Measurements from ENCODE around the gene TNIP3.

TNIP3 gene

DNA sequence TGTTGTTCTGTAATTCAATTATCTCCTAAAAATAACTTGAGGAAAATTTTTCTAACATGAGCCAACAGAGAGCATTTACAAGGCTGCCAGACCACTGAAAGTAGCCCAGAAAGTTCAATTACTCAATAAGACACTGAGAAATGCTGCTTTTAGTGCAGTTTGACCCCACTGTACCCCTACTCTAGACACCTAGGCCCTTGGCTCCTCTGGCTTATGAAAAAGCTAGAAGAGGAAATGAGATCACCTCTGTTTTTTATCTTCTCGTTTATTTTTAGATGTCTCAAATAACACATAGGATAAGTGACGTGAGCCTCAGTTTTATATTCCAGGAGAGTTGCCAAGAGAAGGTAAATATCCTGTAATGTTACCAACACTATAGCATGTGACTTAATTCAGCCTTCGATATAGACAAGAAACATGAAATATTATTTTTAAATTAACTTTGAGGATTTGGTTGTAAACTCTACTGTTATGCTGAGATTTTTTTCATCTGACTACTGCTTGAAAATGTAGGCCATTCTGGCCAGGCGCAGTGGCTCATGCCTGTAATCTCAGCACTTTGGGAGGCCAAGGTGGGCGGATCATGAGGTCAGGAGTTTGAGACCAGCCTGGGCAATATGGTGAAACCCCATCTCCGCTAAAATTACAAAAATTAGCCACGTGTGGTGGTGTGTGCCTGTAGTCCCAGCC is 24.4 kb downstream of the TNIP3 start:
- FAIRE-seq, result no peak
- TF ChIP-seq POLR2A (IDR thresholded peaks at IDR 0.05; ENCODE audit: low read depth, low read length), result no peak
- no peak for DNase-seq (ENCODE audit: insufficient read length, low spot score)

DNA sequence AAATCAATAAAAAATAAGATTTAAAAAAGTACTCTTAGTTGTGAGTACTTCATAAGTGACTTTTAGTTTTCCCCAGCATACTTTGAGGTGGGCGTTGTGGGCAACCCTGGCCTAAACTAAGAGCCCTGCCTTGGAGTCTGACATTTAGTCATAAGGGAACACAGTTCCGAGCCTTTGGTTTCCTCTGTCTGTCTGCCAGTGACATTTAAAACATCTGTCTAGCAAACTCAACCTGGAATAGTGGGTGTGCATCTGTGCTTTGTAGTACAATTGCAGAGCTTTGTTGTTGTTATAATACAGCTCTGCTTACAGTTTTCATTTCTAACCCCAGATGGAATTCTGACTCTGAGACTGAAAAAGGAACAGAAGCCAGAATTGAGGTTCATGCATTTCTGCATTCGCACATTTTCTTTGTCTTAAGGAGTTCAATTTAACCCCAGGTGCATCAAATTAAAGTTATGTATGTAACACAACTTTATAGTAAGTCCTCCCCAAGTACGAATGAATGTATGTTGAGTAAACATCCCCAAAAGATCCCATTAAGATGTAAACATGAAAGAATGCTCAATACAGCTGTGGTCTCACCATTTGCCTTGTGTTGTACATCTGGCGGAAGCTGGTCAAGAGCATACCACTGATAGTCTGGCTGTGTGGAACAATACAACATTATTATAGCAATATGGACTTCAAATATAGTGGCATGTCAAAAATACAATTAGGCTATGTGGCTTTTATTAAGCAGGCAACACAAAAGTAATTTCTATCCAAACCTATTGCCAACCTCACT is 25.9 kb downstream of the TNIP3 start:
- no peak for TF ChIP-seq POLR2A (IDR thresholded peaks at IDR 0.05; ENCODE audit: low read depth, low read length)
- FAIRE-seq (no peak), DNase-seq (ENCODE audit: insufficient read length, low spot score) (no peak)

DNA sequence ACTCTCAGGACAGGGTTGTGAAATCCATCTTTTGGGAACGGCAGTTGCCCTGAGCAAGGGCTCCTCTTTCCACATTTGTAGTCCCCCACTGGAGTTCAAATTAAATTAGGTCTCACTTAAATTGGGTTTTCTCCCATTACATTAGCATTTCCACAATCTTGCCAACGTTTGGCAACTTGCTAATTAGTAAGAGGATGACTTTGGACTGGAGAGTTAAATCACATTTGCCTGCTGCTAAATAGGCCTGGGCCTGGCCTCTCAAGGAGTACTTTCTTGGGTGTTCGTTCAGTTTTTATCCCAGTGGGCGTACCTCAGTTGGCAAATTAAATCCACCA is 33.8 kb downstream of the TNIP3 start:
- no peak for TF ChIP-seq POLR2A (IDR thresholded peaks at IDR 0.05; ENCODE audit: low read depth, low read length)
- DNase-seq (ENCODE audit: insufficient read length, low spot score) (no peak), FAIRE-seq (no peak)

DNA sequence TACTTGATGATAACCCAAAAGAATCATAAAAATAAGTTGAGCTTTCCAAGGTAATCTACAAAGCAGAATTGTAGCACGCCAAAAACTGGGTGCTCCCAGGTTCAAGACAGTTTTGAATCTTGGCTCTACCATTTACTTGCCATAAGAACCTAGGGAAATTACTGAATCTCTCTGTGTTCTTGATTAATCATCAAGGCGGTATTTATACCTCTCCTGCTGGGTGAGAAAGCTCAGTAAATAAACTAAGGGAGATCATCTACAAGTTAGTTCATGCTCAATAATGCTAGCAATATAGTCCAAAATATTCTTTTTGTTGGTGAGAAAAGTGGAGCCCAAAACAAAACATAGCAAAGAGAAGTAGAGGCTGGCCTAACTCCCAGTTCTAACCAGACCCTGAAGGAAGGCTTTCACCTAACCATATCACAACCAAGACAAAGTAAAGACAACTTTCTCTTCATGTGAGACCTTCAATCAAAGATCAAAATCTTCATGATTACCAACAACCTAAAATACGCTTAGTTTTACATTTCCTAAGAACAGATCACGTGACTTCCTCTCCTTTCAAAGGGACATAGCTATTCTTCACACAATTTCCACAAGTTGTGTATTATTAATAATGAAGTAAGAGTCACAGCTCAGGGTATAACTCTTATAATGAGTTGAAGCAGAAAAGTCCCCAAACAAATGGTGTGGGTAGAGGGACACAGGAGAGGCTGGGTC is 34.4 kb downstream of the TNIP3 start:
- DNase-seq (ENCODE audit: insufficient read length, low spot score), result no peak
- no peak for TF ChIP-seq POLR2A (IDR thresholded peaks at IDR 0.05; ENCODE audit: low read depth, low read length)
- no peak for FAIRE-seq

DNA sequence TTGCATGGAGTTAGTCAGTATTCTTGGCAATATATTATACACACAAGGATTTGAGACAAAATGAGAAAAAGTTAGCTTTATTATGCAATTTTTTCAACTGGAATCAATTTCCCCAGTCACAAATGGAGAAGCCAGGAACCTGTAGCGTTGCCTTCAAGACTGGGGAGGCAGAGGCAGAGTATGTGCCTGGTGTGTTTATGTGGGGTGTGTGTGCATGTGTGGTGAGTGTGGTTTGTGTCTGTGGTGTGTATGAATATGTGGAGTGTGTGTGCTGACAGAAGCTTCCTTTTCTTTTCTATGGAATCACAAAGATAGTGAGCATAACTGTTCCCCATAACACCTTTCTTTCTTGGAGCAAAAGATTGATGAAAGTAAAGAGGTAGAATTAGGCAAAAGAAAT is 37.0 kb downstream of the TNIP3 start:
- DNase-seq (ENCODE audit: insufficient read length, low spot score) (no peak), FAIRE-seq (no peak)
- TF ChIP-seq POLR2A (IDR thresholded peaks at IDR 0.05; ENCODE audit: low read depth, low read length), result no peak

DNA sequence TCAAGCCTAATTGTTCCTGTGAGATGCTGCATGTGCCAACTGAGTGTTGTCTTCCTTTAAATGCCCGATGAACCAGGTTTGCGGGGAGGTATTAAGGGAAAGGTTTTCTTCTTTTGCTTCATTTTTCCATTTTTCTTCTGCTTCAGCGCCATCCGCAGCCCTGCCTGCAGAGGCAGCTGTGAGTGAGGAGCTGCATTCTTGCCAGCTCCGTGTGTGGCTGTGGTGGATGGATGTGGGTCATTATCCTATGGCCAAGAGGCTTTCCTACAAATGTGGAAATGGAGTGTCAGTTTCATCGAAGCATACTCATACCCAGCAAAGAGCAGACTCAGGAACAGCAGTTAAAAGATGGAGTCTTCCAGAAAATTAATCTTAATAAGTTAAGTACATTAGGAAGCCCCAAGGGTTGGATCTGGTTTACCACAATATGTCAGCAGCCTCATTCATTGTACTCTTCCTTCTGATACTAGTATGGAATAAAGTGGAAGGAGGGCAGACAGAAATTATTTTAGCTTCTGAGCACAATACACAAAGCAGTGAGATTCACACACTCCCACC is 37.6 kb downstream of the TNIP3 start:
- TF ChIP-seq POLR2A (IDR thresholded peaks at IDR 0.05; ENCODE audit: low read depth, low read length), result no peak
- no peak for DNase-seq (ENCODE audit: insufficient read length, low spot score)
- no peak for FAIRE-seq

DNA sequence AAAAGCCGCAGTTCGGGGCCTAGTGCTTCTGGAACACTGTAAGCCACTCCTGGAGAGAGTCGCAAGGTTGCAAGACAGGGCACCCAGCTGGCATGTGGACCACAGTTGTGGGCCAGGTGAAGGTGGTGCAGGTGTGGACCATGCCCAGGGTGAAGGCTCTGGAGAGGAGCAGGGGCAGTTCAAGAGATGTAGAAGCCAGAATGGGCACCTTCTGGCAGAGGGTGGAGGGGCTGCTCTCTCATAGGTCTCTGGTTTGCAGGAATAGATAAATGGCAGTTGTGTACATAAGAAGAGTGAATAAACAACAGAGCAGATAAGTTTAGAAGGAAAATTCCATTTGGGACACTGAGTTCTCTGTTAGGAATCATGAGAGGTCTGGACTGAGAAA is 38.6 kb downstream of the TNIP3 start:
- no peak for DNase-seq (ENCODE audit: insufficient read length, low spot score)
- no peak for FAIRE-seq
- no peak for TF ChIP-seq POLR2A (IDR thresholded peaks at IDR 0.05; ENCODE audit: low read depth, low read length)

DNA sequence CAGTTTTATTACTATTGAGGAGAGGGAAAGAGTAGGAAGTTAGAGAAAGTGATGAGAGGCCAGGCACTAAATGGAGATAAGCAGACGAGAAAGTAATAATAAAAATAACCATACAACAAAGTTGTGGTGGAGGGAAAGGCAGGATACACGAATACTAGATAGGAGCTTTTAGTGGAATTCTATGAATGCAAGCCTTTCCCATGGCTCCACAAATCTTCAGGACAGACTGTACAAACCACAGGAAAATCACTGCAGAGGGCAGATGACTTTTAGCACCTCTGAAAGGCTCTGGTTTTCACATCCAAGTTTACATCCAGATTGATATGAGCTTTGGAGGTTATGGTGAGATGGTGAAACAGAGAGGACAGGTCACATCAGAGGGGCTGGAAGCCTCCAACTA is 41.5 kb downstream of the TNIP3 start:
- no peak for TF ChIP-seq POLR2A (IDR thresholded peaks at IDR 0.05; ENCODE audit: low read depth, low read length)
- FAIRE-seq (no peak), DNase-seq (ENCODE audit: insufficient read length, low spot score) (no peak)

DNA sequence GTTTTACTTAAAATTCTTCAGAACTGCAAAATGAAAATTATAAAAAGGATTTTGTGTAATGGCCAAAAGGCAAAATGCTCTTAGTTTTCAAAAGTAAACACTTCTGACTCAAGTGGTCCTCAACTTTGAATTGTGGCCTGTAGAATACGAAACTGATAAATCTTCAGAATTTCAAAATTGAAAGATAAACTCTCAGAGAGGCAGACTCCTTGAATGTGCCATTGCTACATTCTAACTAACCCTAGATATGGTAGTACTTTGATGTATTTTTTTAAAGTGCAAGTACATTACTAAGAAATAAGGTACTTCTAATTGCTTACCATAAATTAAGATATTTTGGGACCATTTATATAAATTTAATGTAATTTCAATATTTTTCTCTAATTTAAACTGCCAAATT is 44.4 kb downstream of the TNIP3 start:
- no peak for DNase-seq (ENCODE audit: insufficient read length, low spot score)
- no peak for FAIRE-seq
- no peak for TF ChIP-seq POLR2A (IDR thresholded peaks at IDR 0.05; ENCODE audit: low read depth, low read length)

DNA sequence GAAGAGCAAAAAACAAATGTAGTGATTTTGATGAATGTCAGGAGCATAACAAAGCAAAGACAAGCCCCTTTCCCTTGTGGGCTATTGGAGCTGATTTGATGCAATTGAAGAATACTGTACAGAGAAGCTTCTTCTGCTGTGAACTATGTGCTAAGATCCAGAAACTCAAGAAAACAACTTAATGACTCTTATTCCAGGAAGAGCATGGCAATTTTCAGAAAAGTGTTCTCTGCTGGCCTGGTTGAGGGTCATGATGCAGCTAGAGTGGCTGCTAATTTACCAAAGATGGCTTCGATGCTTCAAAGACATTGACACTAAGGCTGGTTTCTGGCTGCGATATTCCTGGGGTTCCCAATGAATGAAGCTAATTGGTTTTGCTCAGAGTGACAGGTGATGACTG is 45.8 kb downstream of the TNIP3 start:
- TF ChIP-seq POLR2A (IDR thresholded peaks at IDR 0.05; ENCODE audit: low read depth, low read length), result no peak
- FAIRE-seq (no peak), DNase-seq (ENCODE audit: insufficient read length, low spot score) (no peak)

DNA sequence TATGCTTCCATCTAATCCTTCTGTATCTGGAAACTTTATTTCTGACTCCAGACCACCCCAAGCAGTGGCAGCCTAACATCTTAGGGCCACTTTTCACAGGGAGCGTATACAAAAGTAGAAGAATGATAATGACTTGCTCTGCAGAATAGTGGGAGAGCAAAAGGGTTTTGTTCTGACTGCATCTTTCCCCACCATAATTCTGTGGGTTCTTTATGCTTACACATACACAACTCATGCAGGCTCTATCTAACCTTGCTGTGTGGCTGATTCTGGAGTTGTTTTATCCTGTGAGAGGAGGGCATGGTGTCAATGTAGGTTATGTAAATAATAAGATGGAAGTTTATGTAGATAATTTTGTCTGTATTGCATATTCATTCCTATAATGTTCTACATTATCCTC is 49.4 kb downstream of the TNIP3 start:
- no peak for TF ChIP-seq POLR2A (IDR thresholded peaks at IDR 0.05; ENCODE audit: low read depth, low read length)
- FAIRE-seq (no peak), DNase-seq (ENCODE audit: insufficient read length, low spot score) (no peak)

DNA sequence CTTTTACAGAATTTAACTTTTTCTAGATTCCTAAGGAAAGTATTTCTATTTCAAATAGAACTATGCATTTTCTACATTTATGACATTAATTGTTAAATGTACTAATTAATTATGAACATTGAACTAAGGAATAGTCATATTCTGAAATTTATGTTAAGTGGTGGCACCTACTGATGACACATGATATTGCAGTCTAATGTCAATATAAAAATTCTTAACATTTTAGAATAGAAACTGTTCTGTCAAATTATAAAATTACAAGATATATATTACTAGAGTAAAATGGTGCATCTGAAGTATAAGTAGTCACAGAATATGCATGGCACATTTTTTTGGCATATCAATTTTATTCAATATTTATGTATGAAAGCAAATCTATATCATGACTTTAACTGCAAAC is 51.6 kb downstream of the TNIP3 start:
- no peak for FAIRE-seq
- no peak for TF ChIP-seq POLR2A (IDR thresholded peaks at IDR 0.05; ENCODE audit: low read depth, low read length)

DNA sequence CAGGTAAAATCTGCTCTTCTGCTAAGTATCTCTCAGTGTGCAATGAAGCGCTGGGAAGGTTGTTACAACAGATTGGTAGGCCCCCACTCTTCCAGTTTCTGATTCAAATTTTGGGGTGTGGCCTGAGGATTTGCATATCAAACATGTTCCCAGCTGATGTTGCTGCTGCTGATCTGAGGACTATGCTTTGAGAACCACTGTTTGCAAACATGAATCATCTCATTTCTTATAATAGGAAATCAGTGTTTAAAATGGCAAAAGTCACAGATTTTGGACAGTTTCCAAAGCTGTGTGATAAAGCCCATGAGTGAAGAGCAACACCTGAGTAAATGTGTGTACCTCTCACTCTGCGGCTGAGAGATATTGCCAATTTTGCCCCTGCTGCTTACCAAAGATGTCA is 55.6 kb downstream of the TNIP3 start:
- DNase-seq (ENCODE audit: insufficient read length, low spot score), result no peak
- FAIRE-seq, result no peak

More for the DNA sequence above, 51.6 kb downstream of the TNIP3 start:
- no peak for DNase-seq (ENCODE audit: insufficient read length, low spot score)

DNA sequence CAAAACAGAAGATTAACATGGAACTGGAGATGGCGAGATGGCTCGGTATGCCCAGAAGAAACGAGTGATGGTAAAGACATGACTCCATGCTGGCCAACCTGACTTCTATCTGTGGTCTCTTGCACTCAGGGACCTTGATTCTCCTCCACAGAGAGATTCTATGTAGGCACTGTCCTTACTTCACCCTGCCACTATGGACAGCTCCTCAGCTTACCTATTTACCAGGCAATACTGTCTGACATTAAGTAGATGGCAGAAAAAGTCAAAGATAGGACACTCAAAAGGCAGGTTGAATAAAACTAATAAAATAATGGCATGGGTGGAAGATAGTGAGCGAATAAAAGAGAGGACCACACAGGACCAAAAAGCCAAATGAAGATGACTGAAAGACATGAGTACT is 56.6 kb downstream of the TNIP3 start:
- no peak for DNase-seq (ENCODE audit: insufficient read length, low spot score)
- no peak for FAIRE-seq
- no peak for TF ChIP-seq POLR2A (IDR thresholded peaks at IDR 0.05; ENCODE audit: low read depth, low read length)

More for the DNA sequence above, 55.6 kb downstream of the TNIP3 start:
- TF ChIP-seq POLR2A (IDR thresholded peaks at IDR 0.05; ENCODE audit: low read depth, low read length), result no peak

All from H54 (cell line).